GM21423 (cell line): ENCODE data around the gene MLYCD.

Source experiments
- ATAC-seq: cut with Tn5 transposase; IDR thresholded peaks from one replicate; pipeline ENCODE4 v1.9.1; 2021; ENCODE audit warnings: mild to moderate bottlenecking, moderate library complexity; ENCODE audit not compliant: unreplicated experiment

MLYCD gene

DNA sequence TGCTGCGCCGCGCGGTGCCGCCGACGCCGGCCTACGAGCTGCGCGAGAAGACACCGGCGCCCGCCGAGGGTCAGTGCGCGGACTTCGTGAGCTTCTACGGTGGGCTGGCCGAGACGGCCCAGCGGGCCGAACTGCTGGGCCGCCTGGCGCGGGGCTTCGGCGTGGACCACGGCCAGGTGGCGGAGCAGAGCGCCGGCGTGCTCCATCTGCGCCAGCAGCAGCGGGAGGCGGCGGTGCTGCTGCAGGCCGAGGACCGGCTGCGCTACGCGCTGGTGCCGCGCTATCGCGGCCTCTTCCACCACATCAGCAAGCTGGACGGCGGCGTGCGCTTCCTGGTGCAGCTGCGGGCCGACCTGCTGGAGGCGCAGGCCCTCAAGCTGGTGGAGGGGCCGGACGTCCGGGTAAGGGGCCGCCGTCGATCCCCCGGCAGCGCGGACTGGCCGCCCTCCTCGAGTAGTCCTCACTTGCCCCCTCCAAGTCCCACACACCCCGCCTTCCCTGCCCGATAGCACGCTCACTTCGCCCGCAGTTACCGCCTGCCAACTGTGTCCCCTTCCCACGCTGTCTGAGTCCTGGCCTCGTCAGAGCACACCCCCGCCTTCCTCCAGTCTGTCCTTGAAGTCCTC, 470 bp downstream of the MLYCD start:
- peak; percentile 54 for ATAC-seq

DNA sequence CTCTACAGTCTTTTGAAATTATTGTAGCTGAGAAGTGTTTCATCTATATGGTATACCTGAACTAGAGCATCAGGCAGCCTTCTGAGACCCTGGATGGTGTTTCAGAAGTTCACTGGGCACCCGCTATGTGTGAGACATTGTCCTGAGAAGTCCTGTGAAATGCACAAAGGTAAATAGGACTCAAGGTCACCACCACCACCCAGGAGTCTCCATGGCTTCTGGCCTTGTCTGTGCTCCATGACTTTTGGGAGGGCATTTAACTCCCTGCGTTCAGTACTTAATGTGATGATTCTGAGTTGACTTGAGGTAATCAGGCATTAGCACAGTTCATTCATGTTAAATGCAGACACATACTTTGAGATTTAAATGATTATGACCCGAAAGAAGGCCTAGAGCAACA, 1.1 kb downstream of the MLYCD start:
- no peak for ATAC-seq

DNA sequence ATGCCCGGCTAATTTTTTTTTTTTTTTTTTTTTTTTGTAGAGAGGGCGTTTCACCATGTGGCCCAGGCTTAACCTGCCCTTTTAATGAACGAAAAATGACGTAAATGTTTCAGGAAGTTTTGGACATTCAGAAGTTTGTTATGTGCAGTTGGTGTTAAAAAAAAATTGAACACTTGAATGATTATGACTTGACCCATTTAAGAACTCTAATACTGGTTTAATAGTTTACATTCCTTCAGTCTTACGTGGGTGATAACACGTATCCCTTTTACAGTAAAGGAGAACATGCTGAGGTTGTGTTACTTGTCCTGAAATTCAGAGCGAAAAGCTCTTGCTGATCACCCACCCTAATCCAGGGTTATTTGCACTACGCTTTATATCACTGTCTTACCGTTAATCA, 1.7 kb downstream of the MLYCD start:
- ATAC-seq: no peak

DNA sequence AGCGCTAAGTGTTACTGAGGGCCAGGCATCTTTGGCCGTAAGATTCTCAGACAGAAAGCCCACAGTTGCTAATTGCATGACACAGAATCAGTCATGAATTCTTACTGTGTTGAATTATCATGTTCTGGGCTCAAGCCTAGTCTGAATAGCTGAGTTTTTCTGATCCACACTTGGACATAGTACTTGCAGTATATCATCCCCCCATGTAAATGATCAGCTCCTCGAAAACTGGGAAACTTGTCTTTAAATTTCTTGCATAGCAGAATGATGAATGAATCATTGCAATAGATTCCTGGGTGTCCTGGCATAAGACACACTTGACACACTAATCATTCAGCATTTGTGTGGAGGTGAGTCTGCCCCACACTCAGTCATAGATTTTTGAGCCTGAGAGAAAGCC, 2.2 kb downstream of the MLYCD start:
- no peak for ATAC-seq

DNA sequence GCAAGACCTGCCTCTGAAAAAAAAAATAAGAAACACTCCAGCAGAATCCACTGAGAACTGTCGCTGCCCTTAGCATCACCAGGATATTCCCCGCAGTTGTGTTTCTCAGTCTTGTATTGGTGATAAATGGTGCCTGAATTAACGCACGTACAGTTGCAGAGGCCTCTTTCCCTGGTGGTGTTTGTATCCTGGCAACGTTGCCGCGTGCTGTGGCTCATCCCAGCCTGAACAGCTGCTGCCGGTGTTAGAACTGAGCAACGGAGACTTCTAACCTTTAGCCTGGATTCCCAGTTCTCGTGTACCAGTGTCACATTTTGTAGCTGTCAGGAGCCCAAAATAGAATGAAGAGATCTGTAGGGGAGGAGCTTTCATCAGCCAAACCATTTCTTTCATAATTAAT, 4.8 kb downstream of the MLYCD start:
- ATAC-seq: no peak

DNA sequence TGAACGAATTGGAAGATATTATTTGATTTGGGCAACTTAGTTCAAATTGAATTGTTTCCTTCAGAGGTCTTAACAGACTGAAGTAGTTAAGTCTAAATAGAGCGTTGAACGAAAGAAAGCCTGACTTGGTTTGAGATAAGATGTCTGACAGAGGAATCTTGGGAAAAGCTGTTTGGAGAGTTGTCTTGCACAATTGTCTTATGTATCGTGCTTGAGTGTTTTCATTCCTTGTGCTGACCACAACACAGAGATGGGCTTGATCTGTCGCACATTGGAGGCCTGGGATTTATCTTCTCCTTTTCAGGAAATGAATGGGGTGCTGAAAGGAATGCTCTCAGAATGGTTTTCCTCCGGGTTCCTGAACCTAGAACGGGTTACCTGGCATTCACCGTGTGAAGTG, 7.8 kb downstream of the MLYCD start:
- ATAC-seq: no peak

DNA sequence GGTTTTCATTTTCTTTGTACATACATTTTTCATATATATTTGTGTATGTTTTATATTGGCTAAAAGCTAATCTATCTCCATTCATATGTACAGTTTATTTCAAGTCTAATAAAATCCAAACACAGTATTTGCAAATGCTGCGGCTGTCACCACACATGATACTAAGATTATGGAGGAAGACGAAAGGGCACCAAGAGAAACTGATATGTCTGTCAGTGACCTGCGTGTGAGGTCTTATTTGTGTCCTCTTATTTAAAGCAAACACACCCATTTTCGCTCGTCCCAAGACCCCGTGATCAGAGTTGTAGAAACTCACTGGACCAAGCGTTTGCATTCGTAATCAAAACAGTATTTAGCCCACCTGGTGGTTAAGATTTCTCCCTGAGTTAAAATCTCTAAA, 8.2 kb downstream of the MLYCD start:
- no peak for ATAC-seq

DNA sequence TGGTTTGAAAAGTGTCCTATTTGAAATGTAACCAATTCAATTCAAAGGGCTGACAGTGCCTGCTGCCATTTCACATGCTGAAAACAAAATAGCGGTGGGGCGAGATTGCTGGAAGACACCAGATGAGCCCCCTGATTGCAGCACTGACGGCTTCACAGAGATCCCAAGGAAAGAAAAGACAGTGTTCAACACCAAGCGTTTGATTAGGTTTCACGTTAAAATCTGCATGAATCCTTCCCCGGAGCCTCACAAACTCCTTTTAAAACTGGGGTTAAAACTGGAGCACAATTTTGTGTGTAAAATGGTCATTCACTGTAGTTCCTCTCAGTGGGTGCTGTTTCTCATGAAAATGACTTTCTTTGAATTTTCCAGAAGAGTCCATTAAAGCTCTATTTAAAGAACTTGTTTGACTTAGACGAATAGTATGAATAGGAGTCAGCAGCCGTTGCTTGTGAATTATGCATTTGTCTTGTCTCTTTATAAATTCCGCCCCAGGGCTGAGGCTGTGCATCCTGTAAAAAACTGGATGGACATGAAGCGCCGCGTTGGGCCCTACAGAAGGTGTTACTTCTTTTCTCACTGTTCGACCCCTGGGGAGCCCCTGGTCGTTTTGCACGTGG, 8.8 kb downstream of the MLYCD start:
- no peak for ATAC-seq

DNA sequence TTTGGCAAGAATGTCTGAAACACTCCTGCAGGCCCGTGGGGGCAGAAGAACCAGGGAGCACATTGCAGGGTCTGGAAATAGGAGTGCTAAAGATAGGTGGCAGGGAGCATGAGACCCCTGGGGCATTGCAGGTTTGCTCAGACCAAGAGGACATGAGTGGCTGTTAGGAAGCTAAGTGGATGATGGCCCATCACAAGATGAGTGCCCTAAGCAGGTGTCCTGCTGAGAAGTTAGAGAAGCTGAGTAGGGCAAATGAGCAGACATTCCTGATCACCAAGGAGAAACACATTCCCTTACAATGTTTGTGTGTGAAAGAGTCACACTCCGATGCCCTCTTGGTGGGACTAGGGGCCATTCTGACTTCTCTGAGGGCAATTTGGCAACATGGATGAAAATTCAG, 9.9 kb downstream of the MLYCD start:
- no peak for ATAC-seq

DNA sequence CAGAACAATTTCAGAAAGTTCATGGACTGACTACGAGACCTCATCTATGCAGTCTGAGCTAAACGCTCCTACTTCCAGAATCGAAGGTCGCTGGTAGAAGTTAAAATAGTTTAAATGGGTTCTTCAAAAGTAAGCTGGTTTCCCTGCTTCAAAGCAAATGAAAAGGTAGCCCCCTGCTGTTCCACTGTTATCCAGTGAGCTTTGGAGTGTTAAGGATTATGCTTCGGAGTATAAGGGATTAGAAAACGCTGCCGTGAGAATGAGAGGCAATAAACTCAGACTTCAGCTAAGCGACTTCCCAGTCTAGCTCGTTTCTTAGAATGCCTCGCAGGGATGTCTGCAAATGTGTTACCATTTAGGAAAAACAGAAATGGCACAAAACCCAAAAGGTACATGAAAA, 12.4 kb downstream of the MLYCD start:
- no peak for ATAC-seq

DNA sequence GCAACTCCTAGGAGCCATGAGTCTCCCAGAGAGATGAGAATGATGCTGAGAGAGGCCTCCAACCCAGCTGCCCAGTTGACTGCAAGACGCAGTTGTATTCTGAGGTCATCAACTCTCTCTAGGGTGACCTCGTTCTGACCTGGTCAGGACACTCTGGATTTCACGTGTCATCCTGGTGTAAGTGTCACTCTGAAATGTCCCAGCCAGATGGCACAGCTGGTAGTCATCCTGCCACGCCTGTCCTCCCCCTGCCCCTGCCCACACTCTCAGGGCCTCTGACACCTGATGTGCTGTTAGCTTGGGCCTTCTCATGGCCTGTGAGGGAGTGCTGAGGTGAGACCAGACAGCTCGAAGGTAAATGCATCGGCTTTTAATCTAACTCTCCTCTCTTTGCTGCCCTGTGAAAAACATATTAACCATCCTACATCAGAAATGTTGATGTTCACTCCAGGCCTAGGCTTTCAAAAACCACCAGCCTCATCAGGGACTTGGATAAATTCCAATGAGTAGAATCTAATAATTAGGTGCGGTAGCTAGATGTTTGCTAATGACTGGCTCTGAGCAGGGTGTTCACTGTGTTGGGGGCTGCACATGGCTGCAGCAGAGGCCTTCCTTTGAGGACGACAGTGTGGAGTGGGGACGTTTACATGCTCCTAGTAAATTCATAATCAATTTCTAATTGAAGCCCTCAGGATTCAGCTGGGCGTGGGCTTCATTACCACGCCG, 13.8 kb downstream of the MLYCD start:
- ATAC-seq: no peak

DNA sequence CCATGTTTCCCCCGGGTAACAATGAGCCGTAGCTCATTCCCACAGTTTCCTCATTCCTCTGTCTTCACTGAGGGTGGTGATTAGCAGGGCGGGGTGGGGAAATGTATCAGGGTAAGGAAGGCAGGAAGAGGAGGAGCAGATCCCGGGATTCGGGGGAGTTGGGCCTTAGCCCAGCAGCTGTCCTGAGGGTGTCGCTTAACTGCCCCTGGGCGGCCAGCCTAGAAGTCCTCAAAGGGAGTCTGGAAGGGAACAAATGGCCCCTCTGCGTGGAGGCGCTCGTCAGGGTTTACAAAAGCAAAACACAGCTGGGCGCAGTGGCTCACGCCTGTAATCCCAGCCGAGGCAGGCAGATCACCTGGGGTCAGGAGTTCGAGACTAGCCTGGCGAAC, 14.3 kb downstream of the MLYCD start:
- ATAC-seq: no peak

DNA sequence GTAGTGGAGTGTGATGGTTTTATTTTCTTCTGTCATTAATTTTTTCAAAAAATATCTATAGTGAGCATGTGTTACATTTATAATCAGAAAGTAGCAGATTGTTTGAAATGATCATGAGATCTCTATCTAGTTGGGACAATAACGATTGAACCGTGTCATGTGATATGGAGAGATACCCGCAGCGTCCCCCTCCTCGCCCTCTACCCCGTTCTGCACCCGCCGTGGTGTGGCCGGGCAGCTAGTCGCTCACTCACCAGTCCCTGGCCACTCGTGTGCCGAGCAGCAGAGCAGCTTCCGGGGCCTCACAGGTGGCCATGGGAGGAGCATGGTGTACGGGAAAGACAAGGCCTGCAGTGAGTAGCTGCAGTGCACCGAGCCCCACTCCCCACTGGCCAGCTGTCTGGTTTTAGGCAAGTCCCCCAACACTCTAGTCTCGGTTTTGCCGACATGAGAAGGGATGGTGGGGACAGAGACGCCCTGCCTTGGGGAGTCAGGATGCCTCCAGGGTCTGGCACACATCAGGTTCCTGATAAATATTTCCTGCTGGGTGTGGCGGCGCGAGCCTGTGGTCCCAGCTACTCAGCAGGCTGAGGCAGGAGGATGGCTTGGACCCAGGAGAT, 15.3 kb downstream of the MLYCD start:
- ATAC-seq: no peak

DNA sequence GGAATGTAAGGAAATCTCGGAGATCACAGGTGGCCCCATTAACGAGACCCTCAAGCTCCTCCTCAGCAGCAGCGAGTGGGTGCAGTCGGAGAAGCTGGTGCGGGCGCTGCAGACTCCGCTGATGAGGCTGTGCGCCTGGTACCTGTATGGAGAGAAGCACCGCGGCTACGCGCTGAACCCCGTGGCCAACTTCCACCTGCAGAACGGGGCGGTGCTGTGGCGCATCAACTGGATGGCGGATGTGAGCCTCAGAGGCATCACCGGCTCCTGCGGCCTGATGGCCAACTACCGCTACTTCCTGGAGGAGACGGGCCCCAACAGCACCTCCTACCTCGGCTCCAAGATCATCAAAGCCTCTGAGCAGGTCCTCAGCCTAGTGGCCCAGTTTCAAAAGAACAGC, 16.2 kb downstream of the MLYCD start:
- no peak for ATAC-seq

DNA sequence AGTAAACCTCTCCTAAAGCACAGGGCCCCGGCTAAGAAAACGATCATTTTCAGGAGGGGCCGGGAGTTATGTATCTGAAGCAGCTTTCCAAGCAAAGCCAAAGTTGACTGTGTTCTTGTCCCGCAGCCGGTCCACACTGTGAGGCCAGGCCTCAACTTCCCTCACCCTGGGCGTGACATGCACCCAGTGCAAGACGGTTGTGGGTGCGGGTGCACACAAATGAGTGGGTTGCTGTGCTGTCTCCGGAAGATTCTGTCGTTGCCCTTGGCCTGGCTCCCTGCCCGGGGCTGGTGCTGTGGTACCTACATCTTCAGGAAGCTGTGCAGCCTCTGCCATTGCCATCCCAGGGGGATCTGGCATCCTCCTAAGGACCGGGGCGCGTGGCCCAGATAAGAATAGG, 16.6 kb downstream of the MLYCD start:
- ATAC-seq: no peak

DNA sequence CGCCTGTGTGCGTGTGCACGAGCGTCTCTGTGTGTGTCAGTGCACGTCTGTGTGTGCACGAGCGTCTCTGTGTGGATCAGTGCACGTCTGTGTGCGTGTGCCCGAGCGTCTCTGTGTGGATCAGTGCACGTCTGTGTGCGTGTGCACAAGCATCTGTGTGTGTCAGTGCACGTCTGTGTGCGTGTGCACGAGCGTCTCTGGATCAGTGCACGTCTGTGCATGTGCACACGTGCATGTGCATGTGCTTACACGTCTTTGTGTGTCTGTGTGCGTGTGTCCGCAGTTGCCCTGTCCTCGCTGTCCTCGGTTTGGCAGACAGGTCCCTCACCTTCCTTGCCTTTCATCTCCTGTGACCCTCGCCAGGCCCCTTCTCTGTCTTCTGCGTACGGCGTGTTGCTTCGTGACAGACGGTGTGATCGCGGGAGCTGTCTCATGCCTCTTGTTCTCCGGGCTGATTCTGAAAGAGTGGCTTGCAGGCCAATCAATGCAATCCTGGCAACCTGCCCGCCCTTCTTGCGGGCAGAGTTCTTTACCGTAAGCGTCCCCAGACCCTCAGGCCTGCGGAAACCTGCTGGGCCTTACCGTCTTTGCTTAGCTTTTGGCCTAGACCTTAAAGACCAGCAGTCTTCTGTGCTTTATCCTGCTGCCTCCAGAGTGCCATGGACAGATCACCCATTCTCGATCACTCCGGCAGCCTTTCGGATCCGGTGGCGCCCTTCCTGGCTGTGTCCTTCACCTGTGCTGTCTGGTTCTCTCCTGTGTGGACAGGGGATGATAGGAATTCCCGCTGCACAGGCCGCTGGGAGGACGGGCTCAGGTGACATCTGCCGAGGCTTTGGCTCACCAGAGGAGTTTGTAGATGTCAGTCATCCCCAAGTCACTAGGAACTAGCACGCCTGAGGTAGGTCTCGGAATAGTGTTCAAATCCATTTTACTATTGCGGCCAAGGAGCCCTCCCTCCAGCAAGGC, 18.5 kb downstream of the MLYCD start:
- ATAC-seq: no peak

DNA sequence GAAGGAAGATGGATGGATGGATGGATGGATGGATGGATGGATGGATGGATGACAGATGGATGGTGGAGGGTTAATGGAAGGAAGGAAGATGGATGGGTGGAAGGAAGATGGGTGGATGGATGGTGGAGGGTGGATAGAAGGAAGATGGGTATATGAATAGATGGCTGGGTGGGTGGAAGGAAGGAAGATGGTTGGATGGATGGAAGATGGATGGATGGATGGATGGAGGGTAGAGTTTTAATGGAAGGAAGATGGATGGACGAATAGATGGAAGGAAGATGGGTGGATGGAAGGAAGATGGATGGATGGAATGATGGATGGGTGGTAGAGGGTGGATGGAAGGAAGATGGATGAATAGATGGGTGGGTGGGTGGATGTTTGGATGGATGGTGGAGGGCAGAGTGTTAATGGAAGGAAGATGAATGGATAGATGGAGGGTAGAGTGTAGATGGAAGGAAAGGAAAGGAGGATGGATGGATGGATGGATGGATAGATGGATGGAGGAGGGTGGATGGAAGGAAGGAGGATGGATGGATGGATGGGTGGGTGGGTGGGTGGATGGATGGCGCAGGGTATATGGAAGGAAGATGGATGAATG, 22.1 kb downstream of the MLYCD start:
- no peak for ATAC-seq

DNA sequence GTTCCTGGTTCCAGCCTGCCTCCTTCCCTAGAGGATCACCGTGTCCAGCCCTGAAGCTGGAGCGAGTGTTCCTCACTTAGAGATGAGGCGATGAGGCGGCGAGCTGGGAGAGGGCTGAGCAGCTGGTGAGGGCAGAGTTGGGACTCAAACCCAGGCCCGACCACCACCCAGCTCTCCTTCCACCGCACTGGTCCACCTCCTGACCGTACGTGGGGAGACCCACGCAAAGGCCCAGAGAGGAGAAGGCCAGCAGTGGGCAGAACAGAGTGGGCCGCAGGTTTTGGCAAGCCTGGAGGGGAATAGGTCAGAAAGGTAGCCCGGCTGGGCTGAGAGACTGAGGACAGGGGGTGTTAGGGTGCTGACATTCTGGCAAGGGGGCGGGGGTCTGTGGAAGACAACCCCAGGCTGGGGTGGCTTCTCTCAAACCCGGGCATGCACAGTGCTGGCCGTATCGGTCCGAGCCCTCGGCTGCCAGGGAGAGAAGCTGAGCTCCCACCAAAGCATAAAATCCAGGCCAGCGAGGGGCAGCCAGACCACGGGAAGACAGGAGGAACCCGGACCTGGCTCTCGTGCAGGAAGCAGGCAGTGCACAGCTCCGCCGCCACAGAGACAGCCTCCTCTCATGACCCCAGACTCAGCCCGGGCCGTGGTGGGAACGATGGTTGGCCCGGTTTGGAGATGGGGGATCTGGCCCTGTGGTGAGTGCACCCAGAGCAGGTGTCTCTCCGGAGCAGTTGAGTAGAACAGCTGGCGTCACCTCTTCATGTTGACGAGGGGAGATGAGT, 24.9 kb downstream of the MLYCD start:
- ATAC-seq: no peak

DNA sequence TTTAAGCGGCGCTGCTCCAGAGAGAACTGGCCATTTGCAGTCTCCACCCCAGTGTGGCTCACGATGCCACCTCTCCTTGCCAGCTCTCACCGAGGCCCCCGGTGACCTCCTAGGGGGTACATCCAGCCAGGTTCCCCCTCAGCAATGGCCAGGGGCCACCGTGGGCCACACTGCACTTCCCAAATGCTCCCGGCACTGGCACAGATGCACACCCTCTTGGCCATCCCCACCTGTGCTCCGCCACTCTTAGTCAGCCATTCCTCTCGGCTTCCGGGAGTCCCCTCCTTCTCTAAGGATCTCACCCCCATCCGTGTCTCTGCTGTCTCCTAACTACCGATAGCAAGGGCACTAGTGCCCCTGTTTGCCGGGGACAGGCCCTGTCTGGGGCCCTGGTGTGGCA, 25.8 kb downstream of the MLYCD start:
- ATAC-seq: no peak
